K562 (cell line): ENCODE measurements around the gene CFAP58. TPM values are rescaled to one million over a fixed set of nuclear protein-coding genes. Genes with fewer than 3 reads are reported as not detected.

ENCODE experiments used
- ARNT ChIP-seq, 2 experiments: fragments of 450-650 bp; IDR thresholded peaks; 2 replicates each; pipeline ENCODE4 v1.6.1; 2016; ENCODE audit warnings: mild to moderate bottlenecking in 1 of 2
- ATF3 ChIP-seq, 2 experiments: fragments of 450-650 bp in 1 of 2; sonication (generic) in 1 of 2; formaldehyde crosslinking in 1 of 2; IDR thresholded peaks in 1 of 2; conservative IDR thresholded peaks in 1 of 2; 2 replicates each; pipeline versions ENCODE4 v1.6.1 to v1.8.1; 2016 to 2023; ENCODE audit warnings: mild to moderate bottlenecking in 2 of 2, moderate library complexity in 2 of 2, inconsistent platforms in 1 of 2, missing genetic modification reagents in 1 of 2
- CHD4 ChIP-seq: fragments of 200-600 bp; sonication (generic); IDR thresholded peaks from 3 replicates; pipeline ENCODE4 v1.6.1; 2012; ENCODE audit warnings: low read depth, mild to moderate bottlenecking, mixed read lengths, low read length, inconsistent platforms; ENCODE audit not compliant: insufficient read depth, insufficient replicate concordance, poor library complexity, severe bottlenecking
- ELK1 ChIP-seq: sonication (generic); formaldehyde crosslinking; IDR thresholded peaks from 2 replicates; pipeline ENCODE4 v1.8.1; 2022; ENCODE audit warnings: missing genetic modification reagents
- ESRRB ChIP-seq: fragments of 250-450 bp; sonication (Bioruptor Pico); IDR thresholded peaks from 2 replicates; pipeline ENCODE4 v1.5.0; 2020; ENCODE audit warnings: mild to moderate bottlenecking, moderate library complexity, borderline replicate concordance
- KDM2B ChIP-seq: fragments of 250-450 bp; sonication (Bioruptor Pico); IDR thresholded peaks from 2 replicates; pipeline ENCODE4 v1.8.0; 2021; ENCODE audit warnings: mild to moderate bottlenecking, moderate library complexity
- KLF1 ChIP-seq: fragments of 450-650 bp; IDR thresholded peaks from 2 replicates; pipeline ENCODE4 v1.6.1; 2016; ENCODE audit warnings: missing genetic modification characterization, missing compliant biosample characterization
- KLF13 ChIP-seq: fragments of 450-650 bp; IDR thresholded peaks from 2 replicates; pipeline ENCODE4 v1.6.1; 2016; ENCODE audit warnings: missing genetic modification characterization, low read depth, mild to moderate bottlenecking, missing compliant biosample characterization, moderate library complexity, borderline replicate concordance
- SIRT6 ChIP-seq: IDR thresholded peaks from one replicate; pipeline ENCODE4 v1.6.1; 2012; ENCODE audit warnings: low read depth, mild to moderate bottlenecking, control low read depth, inconsistent platforms, low read length, moderate library complexity
- SOX6 ChIP-seq: fragments of 450-650 bp; IDR thresholded peaks from 2 replicates; pipeline ENCODE4 v1.6.1; 2014; ENCODE audit warnings: mild to moderate bottlenecking
- THRA ChIP-seq: fragments of 450-650 bp; IDR thresholded peaks from 2 replicates; pipeline ENCODE4 v1.6.1; 2017; ENCODE audit warnings: mild to moderate bottlenecking, moderate library complexity
- ZBTB40 ChIP-seq, 2 experiments: fragments of 450-650 bp in 1 of 2; sonication (generic) in 1 of 2; formaldehyde crosslinking in 1 of 2; IDR thresholded peaks; 2 replicates each; pipeline versions ENCODE4 v1.7.1 to v1.9.0; 2016 to 2022; ENCODE audit warnings: inconsistent platforms in 1 of 2, mild to moderate bottlenecking in 1 of 2, missing genetic modification reagents in 1 of 2
- ZC3H4 ChIP-seq: sonication (generic); formaldehyde crosslinking; IDR thresholded peaks from 2 replicates; pipeline ENCODE4 v1.9.0; 2021; ENCODE audit warnings: missing genetic modification reagents, borderline replicate concordance
- ZC3H8 ChIP-seq: fragments of 450-650 bp; IDR thresholded peaks from 2 replicates; pipeline ENCODE4 v1.6.1; 2017
- ZNF165 ChIP-seq: fragments of 250-450 bp; sonication (Bioruptor Pico); IDR thresholded peaks from 2 replicates; pipeline ENCODE4 v1.4.0; 2020; ENCODE audit warnings: borderline replicate concordance
- ZNF282 ChIP-seq: sonication (generic); formaldehyde crosslinking; IDR thresholded peaks from 2 replicates; pipeline ENCODE4 v1.8.1; 2023; ENCODE audit warnings: missing genetic modification reagents
- polyA plus RNA-seq, 8 experiments: library from polyadenylated mRNA; depleted of rRNA in 4 of 8; stranded (reverse) in 5 of 8; unstranded in 3 of 8; fragments of >200 nt; fragmentation: Nextera tagmentation in 2 of 8; fragmentation: Illumina TruSeq in 1 of 8; extraction: Ambion mirVana in 2 of 8; extraction: Trizol in 1 of 8; gene quantifications; 2 replicates each; pipeline versions ENCODE4 v1.2.1 to v1.2.3, GENCODE V29; 2011 to 2014; ENCODE audit warnings: inconsistent platforms in 1 of 8, missing spikeins in 1 of 8
- total RNA-seq, 7 experiments: library from RNA; depleted of rRNA in 6 of 7; stranded (reverse); fragments of >200 nt in 6 of 7; fragmentation: Illumina TruSeq in 2 of 7; extraction: Trizol in 2 of 7; gene quantifications; 2 replicates each; pipeline versions ENCODE4 v1.2.1 to v1.2.3, GENCODE V29; 2011 to 2021; ENCODE audit warnings: low replicate concordance in 1 of 7

The CFAP58 gene
- total and polyA plus RNA-seq, 9 of the 15 experiments (the other 6 are each of a cell fraction or from before 2014, with no cell fraction given): 0.08 to 2.0 (median 0.71) TPM

- TF ChIP-seq ESRRB (CRISPR knock-in tag) (no peak), ARNT (IDR thresholded peaks at IDR 0.05) (no peak), SIRT6 (no peak), THRA (no peak), CHD4 (no peak), KLF13 (tag) (no peak), ZC3H8 (no peak), SOX6 (peak; percentile 75; the same call in 1 of the 2 replicates), ZC3H4 (no peak), ZNF165 (CRISPR knock-in tag) (no peak), ZBTB40 (IDR thresholded peaks at IDR 0.05) (no peak), ZBTB40 (CRISPR knock-in tag; IDR thresholded peaks at IDR 0.05) (no peak), ATF3 (IDR thresholded peaks at IDR 0.05) (no peak), ATF3 (CRISPR knock-in tag; conservative IDR thresholded peaks at IDR 0.05) (no peak), KDM2B (CRISPR knock-in tag) (no peak), ELK1 (CRISPR knock-in tag) (no peak), KLF1 (tag) (no peak), ZNF282 (CRISPR knock-in tag) (no peak)
Observed at GRCh38 chr10:104340111-104340526, 13.5 kb upstream of the CFAP58 start (continued).
